CD14-positive monocyte (primary cell): ENCODE data around the gene HEXA. TPM values are rescaled to one million over a fixed set of nuclear protein-coding genes. Genes with fewer than 3 reads are reported as not detected.
A peak's percentile ranks its signal among the peaks of the same experiment; 100 is the strongest.
"Not testable (repeated sequence)": the region's sequence is repeated elsewhere in the genome, so short reads cannot be mapped to it uniquely, and the experiment has no call there.

Source experiments
- DNase-seq, 3 donors: peaks; one replicate each; pipeline ENCODE4 v3.0.0-alpha.2; 2011 to 2022
- H2AFZ ChIP-seq: 2 replicates; pipeline ENCODE4 v1.6.0; 2012; ENCODE audit warnings: mild to moderate bottlenecking, low read depth, low read length, inconsistent platforms; ENCODE audit not compliant: insufficient read depth, poor library complexity, severe bottlenecking
- H3K27ac ChIP-seq, 2 donors: 1 replicate in 1 of 2; 2 replicates in 1 of 2; pipeline ENCODE4 v1.5.1; 2012 to 2013; ENCODE audit warnings: low read length in 2 of 2, control low read depth in 1 of 2, inconsistent platforms in 1 of 2, low read depth in 1 of 2, mild to moderate bottlenecking in 1 of 2
- H3K27me3 ChIP-seq, 2 donors: one replicate each; pipeline versions ENCODE4 v1.6.0 to v1.6.1; 2011 to 2013; ENCODE audit warnings: low read length in 2 of 2; ENCODE audit not compliant: control insufficient read depth in 2 of 2, insufficient read depth in 2 of 2
- H3K36me3 ChIP-seq, 2 donors: replicated peaks in 1 of 2; 1 replicate in 1 of 2; 2 replicates in 1 of 2; pipeline versions ENCODE4 v1.5.1 to v1.6.1; 2012 to 2013; ENCODE audit warnings: low read length in 2 of 2, control low read depth in 1 of 2, inconsistent platforms in 1 of 2, mild to moderate bottlenecking in 1 of 2; ENCODE audit not compliant: insufficient read depth in 2 of 2, control insufficient read depth in 1 of 2
- H3K4me1 ChIP-seq, 2 donors: 1 replicate in 1 of 2; 2 replicates in 1 of 2; pipeline versions ENCODE4 v1.5.1 to v1.6.1; 2012 to 2013; ENCODE audit warnings: low read length in 2 of 2, control low read depth in 1 of 2, inconsistent platforms in 1 of 2, mild to moderate bottlenecking in 1 of 2, moderate library complexity in 1 of 2; ENCODE audit not compliant: insufficient read depth in 2 of 2, control insufficient read depth in 1 of 2
- H3K4me2 ChIP-seq: replicated peaks from 2 replicates; pipeline ENCODE3; 2012; ENCODE audit warnings: low read length, moderate library complexity, mild to moderate bottlenecking; ENCODE audit not compliant: poor library complexity, severe bottlenecking; ENCODE audit errors: extremely low read depth
- H3K4me3 ChIP-seq, 3 experiments: fragments of 200-600 bp in 1 of 3; sonication (generic) in 1 of 3; replicated peaks in 1 of 3; 1 replicate in 2 of 3; 2 replicates in 1 of 3; pipeline ENCODE4 v1.5.1; 2011 to 2013; ENCODE audit warnings: low read length in 3 of 3, mild to moderate bottlenecking in 3 of 3, control low read depth in 2 of 3, low read depth in 2 of 3, inconsistent platforms in 1 of 3, moderate library complexity in 1 of 3
- H3K79me2 ChIP-seq: 2 replicates; pipeline ENCODE4 v1.6.0; 2012; ENCODE audit warnings: mild to moderate bottlenecking, control low read depth, inconsistent platforms, low read length, moderate library complexity; ENCODE audit not compliant: insufficient read depth
- H3K9ac ChIP-seq: 2 replicates; pipeline ENCODE4 v1.6.0; 2017; ENCODE audit warnings: low read length, mild to moderate bottlenecking; ENCODE audit not compliant: insufficient read depth, poor library complexity, severe bottlenecking
- H3K9me3 ChIP-seq, 2 donors: replicated peaks in 1 of 2; 1 replicate in 1 of 2; 2 replicates in 1 of 2; pipeline versions ENCODE4 v1.5.1 to v1.6.1; 2012 to 2013; ENCODE audit warnings: low read length in 2 of 2, control low read depth in 1 of 2; ENCODE audit not compliant: control insufficient read depth in 1 of 2, insufficient read depth in 1 of 2
- H4K20me1 ChIP-seq: 2 replicates; pipeline ENCODE4 v1.6.0; 2012; ENCODE audit warnings: mild to moderate bottlenecking, low read length, control low read depth, moderate library complexity; ENCODE audit not compliant: insufficient read depth
- H3K27ac Mint-ChIP-seq, 7 donors: one replicate each; pipeline ENCODE4 v1.8.0; 2020; ENCODE audit warnings: mild to moderate bottlenecking in 7 of 7, mixed read lengths in 7 of 7, moderate library complexity in 6 of 7, inconsistent platforms in 2 of 7
- H3K27me3 Mint-ChIP-seq, 3 donors: one replicate each; pipeline ENCODE4 v1.8.0; 2021 to 2022; ENCODE audit warnings: low read depth in 3 of 3, mild to moderate bottlenecking in 3 of 3, mixed read lengths in 3 of 3, moderate library complexity in 3 of 3, inconsistent platforms in 1 of 3
- H3K36me3 Mint-ChIP-seq, 2 donors: one replicate each; pipeline ENCODE4 v1.8.0; 2020; ENCODE audit warnings: mixed read lengths in 2 of 2, inconsistent platforms in 1 of 2, mild to moderate bottlenecking in 1 of 2
- H3K4me1 Mint-ChIP-seq: one replicate; pipeline ENCODE4 v1.8.0; 2020; ENCODE audit warnings: mild to moderate bottlenecking, mixed read lengths
- H3K4me3 Mint-ChIP-seq, 2 donors: one replicate each; pipeline ENCODE4 v1.8.0; 2020; ENCODE audit warnings: mild to moderate bottlenecking in 2 of 2, mixed read lengths in 2 of 2, moderate library complexity in 1 of 2
- H3K9me3 Mint-ChIP-seq, 7 donors: one replicate each; pipeline ENCODE4 v1.8.0; 2020 to 2022; ENCODE audit warnings: mixed read lengths in 7 of 7, mild to moderate bottlenecking in 6 of 7, moderate library complexity in 6 of 7, inconsistent platforms in 2 of 7
- WGBS: methylation state at CpG from one replicate; pipeline ENCODE4 v1.1.5; 2013; ENCODE audit warnings: missing lambda C conversion rate; ENCODE audit not compliant: insufficient coverage; 5-methylcytosine and 5-hydroxymethylcytosine counted together
- intact Hi-C, 2 donors: fragments of 100-400 bp; cut with micrococcal nuclease; formaldehyde crosslinking; loops; one replicate each; pipeline versions ENCODE4 v1.15.0 to v1.15.1; 2023
- polyA plus RNA-seq, 3 donors: library from polyadenylated mRNA; depleted of rRNA in 1 of 3; unstranded in 2 of 3; stranded (reverse) in 1 of 3; fragments of 300-500 nt in 2 of 3; fragments of >200 nt in 1 of 3; fragmentation: Illumina TruSeq in 2 of 3; gene quantifications; 1 replicate in 2 of 3; 2 replicates in 1 of 3; pipeline ENCODE4 v1.2.3, GENCODE V29; 2012 to 2021
- TF ChIP-seq, protein P1 (sequence below): fragments of 200-600 bp; IDR thresholded peaks from one replicate; pipeline ENCODE4 v1.8.0; 2022; ENCODE audit warnings: antibody characterized with exemption, mild to moderate bottlenecking

HEXA gene
- polyA plus RNA-seq, 3 donors, result 164 to 192 (median 186) TPM

DNA sequence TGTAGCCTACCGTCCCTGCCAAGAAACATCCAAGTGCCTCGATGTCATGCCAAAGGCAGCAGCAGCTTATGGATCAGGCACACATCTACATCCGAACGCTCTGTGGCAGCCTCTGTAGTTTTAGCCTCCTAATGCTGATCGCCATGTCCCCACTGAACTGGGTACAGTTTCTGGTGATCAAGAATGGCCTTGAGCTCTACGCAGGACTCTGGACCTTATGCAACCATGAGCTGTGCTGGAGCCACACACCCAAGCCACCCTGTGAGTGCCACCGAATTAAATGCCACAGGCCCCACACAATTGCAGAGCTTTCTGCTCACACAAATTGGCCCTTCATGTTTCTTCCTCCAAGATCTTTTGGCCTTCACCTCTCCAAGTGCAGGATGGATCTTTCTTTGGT lies 22.8 kb upstream of the HEXA start:
- intact Hi-C loops, result no loop called here
- Histone ChIP-seq H4K20me1 (no peaks in the 10 kb centered on the region), H3K4me3 (no peak overlapping the region), H3K36me3 (no peaks in the 10 kb centered on the region), H3K27ac (no peak overlapping the region), H3K4me1 (peaks cover 10 to 11% of the 10 kb centered on the region in 2 donors), H3K79me2 (no peaks in the 10 kb centered on the region), H3K4me2 (no peak overlapping the region), H3K27me3 (no peaks in the 10 kb centered on the region), H3K9ac (no peak overlapping the region), H3K9me3 (no peaks in the 10 kb centered on the region), H2AFZ (no peak overlapping the region)
- Mint-ChIP-seq H3K4me1 (peaks cover 18% of the 10 kb centered on the region), H3K27me3 (peaks cover 0 to 6% (median 4%) of the 10 kb centered on the region in 3 donors), H3K4me3 (no peak overlapping the region), H3K36me3 (no peaks in the 10 kb centered on the region), H3K27ac (no peak overlapping the region), H3K9me3 (peaks cover 0 to 10% (median 6%) of the 10 kb centered on the region in 7 donors)
- 95% methylated on average over 7 of the region's 7 CpGs for WGBS
- DNase-seq, result no peak
- TF ChIP-seq, protein P1, sequence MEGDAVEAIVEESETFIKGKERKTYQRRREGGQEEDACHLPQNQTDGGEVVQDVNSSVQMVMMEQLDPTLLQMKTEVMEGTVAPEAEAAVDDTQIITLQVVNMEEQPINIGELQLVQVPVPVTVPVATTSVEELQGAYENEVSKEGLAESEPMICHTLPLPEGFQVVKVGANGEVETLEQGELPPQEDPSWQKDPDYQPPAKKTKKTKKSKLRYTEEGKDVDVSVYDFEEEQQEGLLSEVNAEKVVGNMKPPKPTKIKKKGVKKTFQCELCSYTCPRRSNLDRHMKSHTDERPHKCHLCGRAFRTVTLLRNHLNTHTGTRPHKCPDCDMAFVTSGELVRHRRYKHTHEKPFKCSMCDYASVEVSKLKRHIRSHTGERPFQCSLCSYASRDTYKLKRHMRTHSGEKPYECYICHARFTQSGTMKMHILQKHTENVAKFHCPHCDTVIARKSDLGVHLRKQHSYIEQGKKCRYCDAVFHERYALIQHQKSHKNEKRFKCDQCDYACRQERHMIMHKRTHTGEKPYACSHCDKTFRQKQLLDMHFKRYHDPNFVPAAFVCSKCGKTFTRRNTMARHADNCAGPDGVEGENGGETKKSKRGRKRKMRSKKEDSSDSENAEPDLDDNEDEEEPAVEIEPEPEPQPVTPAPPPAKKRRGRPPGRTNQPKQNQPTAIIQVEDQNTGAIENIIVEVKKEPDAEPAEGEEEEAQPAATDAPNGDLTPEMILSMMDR, result no peak

- peak within 1 kb of the TSS in 3 of 7 donors; percentile 37 to 66 (median 47) for H3K27ac Mint-ChIP-seq
- no peaks in the 10 kb centered on the region for H3K36me3 Mint-ChIP-seq
- no peaks in the 10 kb centered on the region for H3K9me3 ChIP-seq
- H3K4me1 Mint-ChIP-seq, result peaks cover 16% of the 10 kb centered on the region
- peak within 1 kb of the TSS in 1 of 2 donors; percentile 55 for H3K4me3 Mint-ChIP-seq
- H3K36me3 ChIP-seq, result no peaks in the 10 kb centered on the region
- H3K27me3 Mint-ChIP-seq, result peaks cover 0 to 5% (median 4%) of the 10 kb centered on the region in 3 donors
- no peaks in the 10 kb centered on the region for H3K27me3 ChIP-seq
- no peaks in the 10 kb centered on the region for H4K20me1 ChIP-seq
- no peak within 1 kb of the TSS for H3K9ac ChIP-seq
- no peak within 1 kb of the TSS for H3K4me3 ChIP-seq
- WGBS, result 50% methylated on average over 1 of the region's 4 CpGs
- H3K4me1 ChIP-seq, result peaks cover 10 to 11% of the 10 kb centered on the region in 2 donors
- peak within 1 kb of the TSS; percentile 54 for H2AFZ ChIP-seq
- H3K9me3 Mint-ChIP-seq, result peaks cover 0 to 10% (median 6%) of the 10 kb centered on the region in 7 donors
- no peak within 1 kb of the TSS for H3K4me2 ChIP-seq
- DNase-seq, result no peak
- peak within 1 kb of the TSS in 1 of 2 donors; percentile 33 for H3K27ac ChIP-seq
- TF ChIP-seq, protein P1, result no peak
- H3K79me2 ChIP-seq, result no peaks in the 10 kb centered on the region
- intact Hi-C loops, result no loop called here
Measured at GRCh38 chr15:72397796-72398588, 22.2 kb upstream of the HEXA start, which contains the start of gene TMEM202. TSS of gene TMEM202 (plus strand) at chr15:72398305. CDS start at chr15:72398327, 22 bp downstream.

DNA sequence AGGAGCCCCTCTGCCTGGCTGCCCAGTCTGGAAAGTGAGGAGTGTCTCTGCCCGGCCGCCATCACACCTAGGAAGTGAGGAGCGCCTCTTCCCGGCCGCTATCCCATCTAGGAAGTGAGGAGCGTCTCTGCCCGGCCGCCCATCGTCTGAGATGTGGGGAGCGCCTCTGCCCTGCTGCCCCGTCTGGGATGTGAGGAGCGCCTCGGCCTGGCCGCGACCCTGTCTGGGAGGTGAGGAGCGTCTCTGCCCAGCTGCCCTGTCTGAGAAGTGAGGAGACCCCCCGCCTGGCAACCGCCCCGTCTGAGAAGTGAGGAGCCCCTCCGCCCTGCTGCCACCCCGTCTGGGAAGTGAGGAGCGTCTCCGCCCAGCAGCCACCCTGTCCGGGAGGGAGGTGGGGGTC lies 20.5 kb upstream of the HEXA start:
- Mint-ChIP-seq H3K9me3 (peaks cover 0 to 10% (median 6%) of the 10 kb centered on the region in 7 donors), H3K4me1 (peaks cover 13% of the 10 kb centered on the region)
- H3K9me3 ChIP-seq, H3K27ac ChIP-seq, H3K9ac ChIP-seq, DNase-seq, H3K27ac Mint-ChIP-seq, H4K20me1 ChIP-seq, H3K27me3 ChIP-seq, H3K27me3 Mint-ChIP-seq, intact Hi-C loops, H3K4me3 ChIP-seq, H3K36me3 ChIP-seq, H3K36me3 Mint-ChIP-seq, H3K79me2 ChIP-seq, H3K4me3 Mint-ChIP-seq, H2AFZ ChIP-seq, H3K4me2 ChIP-seq: not testable (repeated sequence)
- peaks cover 10 to 11% of the 10 kb centered on the region in 2 donors for H3K4me1 ChIP-seq
- WGBS, result no CpG with 5 or more reads among the region's 24 CpGs
